ENCODE results near the gene PDE8A.
A peak's percentile ranks its signal among the peaks of the same experiment; 100 is the strongest.

The PDE8A gene

GRCh38 chr15:85031086-85031943 lies 49.7 kb downstream of the PDE8A start:
- no peaks in the 10 kb centered on the region for H3K9me3 Mint-ChIP-seq
- no peaks in the 10 kb centered on the region for H3K36me3 Mint-ChIP-seq (ENCODE audit: low read depth)
- TF ChIP-seq CTCF (IDR thresholded peaks at IDR 0.05; ENCODE audit: unreplicated experiment in 3 of 3), result no peak
- H3K4me1 Mint-ChIP-seq, result peaks cover 44% of the 10 kb centered on the region
- H3K27ac Mint-ChIP-seq, result peak overlapping the region; percentile 67 to 89 (median 85)
- no peaks in the 10 kb centered on the region for H3K27me3 Mint-ChIP-seq (ENCODE audit: low read depth)
- no peak overlapping the region for H3K4me3 Mint-ChIP-seq

GRCh38 chr15:85031944-85032558 lies 50.4 kb downstream of the PDE8A start:
- Mint-ChIP-seq H3K9me3 (no peaks in the 10 kb centered on the region), H3K4me1 (peaks cover 45% of the 10 kb centered on the region), H3K27ac (peak overlapping the region; percentile 67 to 89 (median 85)), H3K4me3 (no peak overlapping the region), H3K36me3 (ENCODE audit: low read depth) (no peaks in the 10 kb centered on the region), H3K27me3 (ENCODE audit: low read depth) (no peaks in the 10 kb centered on the region)
- TF ChIP-seq CTCF (IDR thresholded peaks at IDR 0.05; ENCODE audit: unreplicated experiment in 3 of 3), result no peak

- H3K4me3 Mint-ChIP-seq, result no peak overlapping the region
- H3K4me1 Mint-ChIP-seq, result peaks cover 45% of the 10 kb centered on the region
- no peak for TF ChIP-seq CTCF (IDR thresholded peaks at IDR 0.05; ENCODE audit: unreplicated experiment in 3 of 3)
Observed at GRCh38 chr15:85033148-85033547, 51.5 kb downstream of the PDE8A start.

GRCh38 chr15:85034276-85034675 lies 52.6 kb downstream of the PDE8A start:
- TF ChIP-seq CTCF (IDR thresholded peaks at IDR 0.05; ENCODE audit: unreplicated experiment in 3 of 3), result no peak
- H3K27me3 Mint-ChIP-seq (ENCODE audit: low read depth), result no peaks in the 10 kb centered on the region
- H3K27ac Mint-ChIP-seq, result peak overlapping the region in 1 of 3 experiments; percentile 63
- no peaks in the 10 kb centered on the region for H3K9me3 Mint-ChIP-seq
- H3K4me1 Mint-ChIP-seq, result peaks cover 40% of the 10 kb centered on the region
- no peak overlapping the region for H3K4me3 Mint-ChIP-seq
- H3K36me3 Mint-ChIP-seq (ENCODE audit: low read depth), result no peaks in the 10 kb centered on the region

More at GRCh38 chr15:85033148-85033547, 51.5 kb downstream of the PDE8A start:
- Mint-ChIP-seq H3K36me3 (ENCODE audit: low read depth) (no peaks in the 10 kb centered on the region), H3K27ac (peak overlapping the region; percentile 46 to 80 (median 61)), H3K9me3 (no peaks in the 10 kb centered on the region), H3K27me3 (ENCODE audit: low read depth) (no peaks in the 10 kb centered on the region)

- TF ChIP-seq CTCF (IDR thresholded peaks at IDR 0.05; ENCODE audit: unreplicated experiment in 3 of 3), result no peak
Observed at GRCh38 chr15:85035980-85036379, 54.3 kb downstream of the PDE8A start.

More at GRCh38 chr15:85035980-85036379, 54.3 kb downstream of the PDE8A start:
- no peak overlapping the region for H3K27ac Mint-ChIP-seq
- no peaks in the 10 kb centered on the region for H3K9me3 Mint-ChIP-seq
- peaks cover 30% of the 10 kb centered on the region for H3K4me1 Mint-ChIP-seq
- no peaks in the 10 kb centered on the region for H3K27me3 Mint-ChIP-seq (ENCODE audit: low read depth)
- no peak overlapping the region for H3K4me3 Mint-ChIP-seq
- H3K36me3 Mint-ChIP-seq (ENCODE audit: low read depth), result no peaks in the 10 kb centered on the region
